Stimulated activated naive CD8-positive, alpha-beta T cell treated with anti-CD3 and anti-CD28 coated beads, Interleukin-15, Interleukin-2, amounts not matched to agents 100 ng/mL and 50 ng/mL, for 24 hours (primary cell): ENCODE results near the gene DMPK.

Experiments used
- H3K27ac Mint-ChIP-seq: one replicate; pipeline ENCODE4 v1.8.0; 2021; ENCODE audit warnings: mild to moderate bottlenecking, mixed read lengths
- H3K27me3 Mint-ChIP-seq: one replicate; pipeline ENCODE4 v1.8.0; 2021; ENCODE audit warnings: mixed read lengths
- H3K36me3 Mint-ChIP-seq: one replicate; pipeline ENCODE4 v1.8.0; 2021; ENCODE audit warnings: low read depth, mixed read lengths
- H3K4me1 Mint-ChIP-seq: one replicate; pipeline ENCODE4 v1.8.0; 2021; ENCODE audit warnings: low read depth, mixed read lengths
- H3K4me3 Mint-ChIP-seq: one replicate; pipeline ENCODE4 v1.8.0; 2021; ENCODE audit warnings: mild to moderate bottlenecking, mixed read lengths
- H3K9me3 Mint-ChIP-seq: one replicate; pipeline ENCODE4 v1.8.0; 2021; ENCODE audit warnings: mixed read lengths

DMPK gene, protein sequence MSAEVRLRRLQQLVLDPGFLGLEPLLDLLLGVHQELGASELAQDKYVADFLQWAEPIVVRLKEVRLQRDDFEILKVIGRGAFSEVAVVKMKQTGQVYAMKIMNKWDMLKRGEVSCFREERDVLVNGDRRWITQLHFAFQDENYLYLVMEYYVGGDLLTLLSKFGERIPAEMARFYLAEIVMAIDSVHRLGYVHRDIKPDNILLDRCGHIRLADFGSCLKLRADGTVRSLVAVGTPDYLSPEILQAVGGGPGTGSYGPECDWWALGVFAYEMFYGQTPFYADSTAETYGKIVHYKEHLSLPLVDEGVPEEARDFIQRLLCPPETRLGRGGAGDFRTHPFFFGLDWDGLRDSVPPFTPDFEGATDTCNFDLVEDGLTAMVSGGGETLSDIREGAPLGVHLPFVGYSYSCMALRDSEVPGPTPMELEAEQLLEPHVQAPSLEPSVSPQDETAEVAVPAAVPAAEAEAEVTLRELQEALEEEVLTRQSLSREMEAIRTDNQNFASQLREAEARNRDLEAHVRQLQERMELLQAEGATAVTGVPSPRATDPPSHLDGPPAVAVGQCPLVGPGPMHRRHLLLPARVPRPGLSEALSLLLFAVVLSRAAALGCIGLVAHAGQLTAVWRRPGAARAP

DNA sequence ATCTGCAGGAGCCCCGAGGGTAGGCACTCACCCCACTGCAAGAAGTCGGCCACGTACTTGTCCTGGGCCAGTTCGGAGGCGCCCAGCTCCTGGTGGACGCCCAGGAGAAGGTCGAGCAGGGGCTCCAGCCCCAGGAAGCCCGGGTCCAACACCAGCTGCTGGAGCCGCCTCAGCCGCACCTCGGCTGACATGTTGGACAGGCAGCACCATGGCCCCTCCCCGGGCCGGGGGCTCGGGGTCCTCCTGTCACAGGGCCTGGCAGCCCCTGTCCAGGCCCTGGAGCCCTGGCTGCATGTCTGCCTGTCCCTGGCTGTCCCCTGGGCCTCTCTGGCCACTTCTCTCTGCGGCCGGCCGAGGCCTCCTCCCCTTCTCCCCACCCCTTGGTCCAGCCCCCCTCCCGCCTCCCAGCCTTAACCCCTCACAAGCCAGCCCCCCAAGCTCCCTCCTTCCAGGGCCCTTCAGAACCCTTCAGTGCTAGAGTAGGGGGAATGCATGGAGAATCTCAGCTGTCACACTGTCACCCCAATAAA is at the start of gene DMPK:
Gene DMPK (minus strand): TSS at position 329 of the 530 bp plus-strand sequence. CDS start 138 bp downstream, at position 191.
- H3K9me3 Mint-ChIP-seq = no peaks in the 10 kb centered on the region
- H3K4me1 Mint-ChIP-seq = peaks cover 20% of the 10 kb centered on the region
- H3K36me3 Mint-ChIP-seq = peaks cover 26% of the 10 kb centered on the region
- no peak within 1 kb of the TSS for H3K27ac Mint-ChIP-seq
- H3K4me3 Mint-ChIP-seq = no peak within 1 kb of the TSS
- H3K27me3 Mint-ChIP-seq = peaks cover 14% of the 10 kb centered on the region

DNA sequence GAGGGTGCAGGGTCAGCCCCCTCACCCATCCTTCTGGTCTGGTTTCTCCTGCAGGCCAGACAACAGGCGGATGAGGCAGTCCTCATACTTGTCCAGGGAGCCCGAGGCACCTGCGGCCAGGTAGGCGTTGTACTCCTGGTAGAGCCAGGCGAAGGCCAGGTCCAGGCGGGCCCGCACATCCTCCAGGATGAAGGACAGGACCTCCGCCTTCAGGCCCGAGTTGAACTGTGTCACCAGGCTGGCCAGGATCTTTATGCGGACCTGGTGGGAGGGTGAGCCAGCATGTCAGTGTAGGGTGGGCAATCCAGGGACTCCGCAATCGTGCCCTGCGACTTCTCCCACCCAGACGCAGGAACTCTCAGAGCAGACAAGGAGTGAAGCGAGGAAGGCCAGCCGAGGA is 46.7 kb upstream of the DMPK start:
- H3K9me3 Mint-ChIP-seq = no peaks in the 10 kb centered on the region
- H3K4me1 Mint-ChIP-seq = no peaks in the 10 kb centered on the region
- H3K27ac Mint-ChIP-seq = no peak overlapping the region
- H3K36me3 Mint-ChIP-seq = peaks cover 60% of the 10 kb centered on the region
- H3K27me3 Mint-ChIP-seq = no peaks in the 10 kb centered on the region
- H3K4me3 Mint-ChIP-seq = no peak overlapping the region

DNA sequence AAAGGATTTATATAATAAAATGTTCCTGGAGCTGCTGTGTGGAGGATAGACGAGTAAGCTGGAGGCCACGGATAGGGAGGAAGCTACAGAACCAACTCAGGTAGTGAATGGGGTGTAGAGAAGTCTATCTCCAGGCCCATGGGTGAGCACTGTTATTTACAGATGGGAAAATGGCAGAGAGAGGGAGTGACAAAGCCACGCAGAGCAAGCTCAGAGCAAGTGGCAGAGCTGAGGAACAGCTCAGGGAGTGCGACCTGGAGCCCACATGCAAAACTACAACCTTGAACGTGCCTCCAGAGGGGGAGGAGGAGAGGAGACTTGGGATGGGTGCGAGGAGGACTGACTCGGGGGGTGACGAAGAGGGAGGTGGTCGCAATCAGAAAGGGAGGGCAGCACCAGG is 46.2 kb upstream of the DMPK start:
- no peaks in the 10 kb centered on the region for H3K4me1 Mint-ChIP-seq
- H3K27me3 Mint-ChIP-seq = no peaks in the 10 kb centered on the region
- H3K9me3 Mint-ChIP-seq = no peaks in the 10 kb centered on the region
- no peak overlapping the region for H3K27ac Mint-ChIP-seq
- peaks cover 60% of the 10 kb centered on the region for H3K36me3 Mint-ChIP-seq
- H3K4me3 Mint-ChIP-seq = no peak overlapping the region

DNA sequence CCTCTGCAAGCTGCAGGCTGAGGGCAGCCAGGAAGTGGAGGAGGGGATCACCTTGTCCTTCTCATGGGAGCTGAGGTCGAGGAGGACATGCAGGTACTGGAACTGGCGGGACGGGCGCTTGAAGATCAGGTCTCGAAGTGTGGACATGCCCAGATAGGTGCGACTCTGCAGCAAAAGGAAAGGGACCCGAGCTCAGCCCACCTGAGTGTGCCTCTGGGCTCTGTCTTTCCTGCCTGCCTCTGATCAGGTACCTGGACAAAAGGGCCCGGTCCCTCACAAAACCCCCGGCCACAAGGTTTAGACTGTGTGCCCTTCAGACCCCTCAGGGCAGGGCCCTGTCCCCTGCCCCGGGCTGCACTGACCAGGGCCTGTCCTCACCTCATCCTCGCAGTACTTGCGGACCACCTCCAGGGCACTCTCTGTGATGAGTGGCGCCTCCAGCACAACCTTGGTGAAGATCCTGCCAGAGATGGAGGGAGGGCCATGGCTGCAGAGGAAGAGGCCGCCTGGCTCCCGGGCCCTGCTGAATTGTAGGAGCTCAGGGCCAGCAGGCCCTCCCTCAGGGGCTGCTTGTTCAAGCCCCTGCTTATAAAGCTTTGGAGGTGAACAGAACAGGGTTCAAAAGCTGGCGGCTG is 45.3 kb upstream of the DMPK start:
- Mint-ChIP-seq H3K9me3 (no peaks in the 10 kb centered on the region), H3K27ac (no peak overlapping the region), H3K27me3 (no peaks in the 10 kb centered on the region), H3K36me3 (peaks cover 63% of the 10 kb centered on the region), H3K4me3 (no peak overlapping the region), H3K4me1 (no peaks in the 10 kb centered on the region)

DNA sequence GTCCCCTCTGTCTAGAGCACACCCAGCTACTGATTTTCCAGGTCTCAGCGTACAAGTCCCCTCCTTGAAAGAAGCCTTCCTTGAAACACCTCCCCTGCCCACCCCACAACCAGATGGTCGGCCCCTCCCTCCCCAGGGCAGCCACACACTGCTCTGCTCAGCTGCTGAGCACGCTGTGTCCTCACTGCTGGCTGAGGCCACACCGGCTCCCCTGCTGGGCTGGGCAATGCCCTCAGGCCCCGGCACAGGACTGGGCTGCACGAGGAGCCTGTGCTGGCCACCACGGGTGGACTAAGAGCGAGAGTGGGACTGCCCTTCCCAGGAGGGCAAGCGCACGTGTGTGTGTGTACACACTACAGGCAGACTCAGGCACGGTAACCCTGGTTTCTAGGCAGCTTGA is 44.6 kb upstream of the DMPK start:
- H3K9me3 Mint-ChIP-seq = no peaks in the 10 kb centered on the region
- H3K27ac Mint-ChIP-seq = no peak overlapping the region
- H3K4me1 Mint-ChIP-seq = no peaks in the 10 kb centered on the region
- H3K36me3 Mint-ChIP-seq = peaks cover 58% of the 10 kb centered on the region
- H3K4me3 Mint-ChIP-seq = no peak overlapping the region
- H3K27me3 Mint-ChIP-seq = no peaks in the 10 kb centered on the region

DNA sequence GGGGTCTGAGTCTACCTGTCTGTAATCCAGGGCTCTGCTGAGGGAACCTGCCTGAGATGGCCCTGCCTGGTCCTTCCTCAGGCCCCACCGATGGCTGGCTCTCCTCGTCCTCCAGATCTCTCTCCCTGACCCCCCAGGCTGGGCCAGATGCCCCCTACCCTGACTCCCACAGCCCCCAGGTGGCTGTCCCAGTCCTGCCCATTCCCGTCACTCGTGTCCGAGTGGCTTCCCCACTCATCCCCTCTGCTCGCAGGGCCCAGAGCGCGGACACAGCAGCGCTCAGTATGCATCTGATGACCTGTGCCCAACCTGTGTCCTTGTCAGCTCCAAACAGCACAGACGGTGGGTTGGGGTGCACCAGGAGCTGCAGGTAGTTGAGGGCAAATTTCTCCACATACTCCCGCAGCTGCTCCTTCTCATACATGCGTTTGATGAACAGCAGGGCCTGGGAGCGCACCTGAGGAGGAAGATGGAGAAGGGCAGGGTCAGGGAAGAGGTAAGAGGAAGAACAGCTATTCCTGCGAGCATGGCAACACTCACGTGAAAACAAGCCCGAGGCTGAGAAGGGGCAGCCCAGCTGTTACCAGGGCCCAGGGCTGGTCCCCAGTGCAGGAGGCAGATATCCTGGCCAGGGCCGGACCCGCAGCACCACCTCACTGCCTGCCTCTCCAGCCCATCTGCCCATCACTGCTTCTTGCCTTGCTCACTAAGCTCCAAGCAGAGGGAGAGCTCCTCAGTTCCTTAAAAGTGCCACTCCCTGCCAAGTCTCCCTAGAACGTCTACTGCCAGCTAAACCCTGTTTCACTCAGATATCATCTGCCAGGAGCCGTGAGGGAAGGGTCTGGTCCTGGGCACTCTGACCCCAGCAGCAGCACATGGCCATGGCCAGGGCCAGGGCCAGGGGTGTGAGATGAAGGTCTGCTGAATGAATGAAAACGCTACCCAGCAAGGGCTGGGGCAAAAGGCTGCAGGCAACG is 43.9 kb upstream of the DMPK start:
- no peaks in the 10 kb centered on the region for H3K9me3 Mint-ChIP-seq
- H3K4me3 Mint-ChIP-seq = no peak overlapping the region
- H3K36me3 Mint-ChIP-seq = peaks cover 53% of the 10 kb centered on the region
- no peaks in the 10 kb centered on the region for H3K27me3 Mint-ChIP-seq
- no peaks in the 10 kb centered on the region for H3K4me1 Mint-ChIP-seq
- no peak overlapping the region for H3K27ac Mint-ChIP-seq

DNA sequence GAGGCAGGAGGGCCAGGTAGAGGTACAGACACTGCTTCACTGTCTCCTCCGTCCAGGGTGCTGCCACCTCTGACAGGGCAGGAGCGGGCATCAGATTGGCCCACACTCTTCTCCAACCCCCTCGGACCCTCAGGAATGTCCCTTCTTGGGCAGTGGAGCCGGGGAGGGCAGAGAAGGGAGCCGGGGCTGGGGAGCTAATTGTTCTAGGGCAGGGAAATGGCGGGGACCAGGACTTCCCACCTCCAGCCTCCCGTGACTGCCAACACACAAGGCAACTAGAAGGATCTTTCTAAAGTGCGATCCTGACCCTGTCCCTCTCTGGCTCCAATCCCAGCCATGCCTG is 42.9 kb upstream of the DMPK start:
- Mint-ChIP-seq H3K4me3 (no peak overlapping the region), H3K9me3 (no peaks in the 10 kb centered on the region), H3K27ac (no peak overlapping the region)

DNA sequence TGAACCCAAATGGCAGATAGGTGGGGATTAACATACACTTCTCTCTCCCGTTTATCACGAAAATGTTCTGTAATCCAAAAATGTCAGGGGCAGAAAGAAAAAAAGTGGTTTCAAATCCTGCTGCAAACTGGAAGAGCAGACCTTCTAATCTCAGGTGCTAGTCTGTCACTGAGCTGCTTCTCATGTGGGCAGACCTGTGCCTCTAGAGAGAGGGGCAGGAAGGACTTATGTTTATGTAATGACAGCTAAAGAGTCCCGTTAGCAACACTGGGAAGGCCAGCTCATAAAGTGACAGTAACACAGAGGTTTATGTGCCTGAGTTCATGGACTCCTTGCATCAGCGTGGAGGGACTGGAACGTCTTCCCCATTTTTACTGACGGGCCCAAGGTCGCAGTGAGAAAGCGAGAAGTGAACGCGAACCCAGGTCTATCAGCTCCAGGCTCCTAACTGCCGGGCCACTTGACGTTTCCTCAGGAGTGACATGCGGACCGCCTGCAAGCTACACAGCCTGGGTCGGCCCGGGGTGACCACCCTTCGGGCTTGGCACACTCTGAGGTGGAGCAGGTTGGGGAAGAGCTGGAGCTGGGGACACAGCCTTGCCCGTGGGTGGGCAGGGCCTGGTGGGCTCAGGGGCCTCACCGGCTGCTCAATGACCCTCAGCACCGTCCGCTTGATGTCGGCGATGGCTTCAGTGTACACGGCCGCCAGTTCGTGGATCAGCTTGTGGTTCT is 42.4 kb upstream of the DMPK start:
- Mint-ChIP-seq H3K4me3 (no peak overlapping the region), H3K27me3 (no peaks in the 10 kb centered on the region), H3K4me1 (peaks cover 2% of the 10 kb centered on the region), H3K36me3 (peaks cover 44% of the 10 kb centered on the region), H3K27ac (no peak overlapping the region), H3K9me3 (no peaks in the 10 kb centered on the region)

More for the DNA sequence above, 42.9 kb upstream of the DMPK start:
- Mint-ChIP-seq H3K36me3 (peaks cover 47% of the 10 kb centered on the region), H3K4me1 (peaks cover 1% of the 10 kb centered on the region), H3K27me3 (no peaks in the 10 kb centered on the region)

DNA sequence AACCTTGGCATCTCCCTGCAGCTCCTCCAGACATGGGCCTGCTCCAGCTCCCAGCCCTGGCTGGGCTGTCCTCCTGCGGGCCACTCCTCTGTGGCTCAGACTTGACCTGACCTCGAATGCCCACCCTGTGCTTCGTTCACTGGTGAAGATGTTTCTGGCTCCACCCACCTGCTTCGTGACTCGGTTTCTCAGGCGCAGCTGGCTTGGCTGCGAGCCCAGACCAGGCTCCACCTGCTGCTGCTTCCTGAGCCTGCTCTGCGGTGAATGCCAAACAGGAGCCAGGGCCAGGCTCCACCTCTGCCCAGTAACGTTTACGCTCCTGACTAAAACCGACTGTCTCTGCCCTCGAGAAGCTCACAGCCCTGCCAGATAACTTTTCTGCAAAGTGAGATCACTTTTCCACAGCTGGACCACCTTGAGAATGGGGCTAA is 41.8 kb upstream of the DMPK start:
- Mint-ChIP-seq H3K27ac (no peak overlapping the region), H3K36me3 (peaks cover 37% of the 10 kb centered on the region), H3K4me3 (no peak overlapping the region), H3K9me3 (no peaks in the 10 kb centered on the region), H3K27me3 (no peaks in the 10 kb centered on the region), H3K4me1 (peaks cover 2% of the 10 kb centered on the region)

DNA sequence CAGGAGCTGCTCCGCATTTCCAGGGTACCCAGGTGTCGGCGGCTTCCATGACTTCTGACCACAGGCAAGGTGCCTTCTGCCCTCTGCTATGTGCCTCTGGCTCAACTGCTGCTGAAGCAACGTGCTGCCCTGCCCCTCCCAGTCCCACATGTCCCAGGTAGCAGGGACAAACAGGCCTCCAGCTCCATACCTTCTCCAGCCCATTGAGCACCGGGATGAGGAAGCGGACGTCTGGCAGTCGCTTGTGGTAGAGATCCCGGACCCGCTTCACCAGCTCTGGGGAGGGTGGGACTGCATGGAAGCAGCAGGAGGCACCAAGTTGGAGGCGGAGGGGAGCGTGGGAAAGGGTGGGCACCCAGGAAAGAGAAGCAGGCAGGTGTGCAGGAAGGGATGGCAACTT is 40.9 kb upstream of the DMPK start:
- Mint-ChIP-seq H3K27ac (no peak overlapping the region), H3K36me3 (peaks cover 28% of the 10 kb centered on the region), H3K4me3 (no peak overlapping the region), H3K4me1 (peaks cover 2% of the 10 kb centered on the region), H3K9me3 (no peaks in the 10 kb centered on the region), H3K27me3 (no peaks in the 10 kb centered on the region)

DNA sequence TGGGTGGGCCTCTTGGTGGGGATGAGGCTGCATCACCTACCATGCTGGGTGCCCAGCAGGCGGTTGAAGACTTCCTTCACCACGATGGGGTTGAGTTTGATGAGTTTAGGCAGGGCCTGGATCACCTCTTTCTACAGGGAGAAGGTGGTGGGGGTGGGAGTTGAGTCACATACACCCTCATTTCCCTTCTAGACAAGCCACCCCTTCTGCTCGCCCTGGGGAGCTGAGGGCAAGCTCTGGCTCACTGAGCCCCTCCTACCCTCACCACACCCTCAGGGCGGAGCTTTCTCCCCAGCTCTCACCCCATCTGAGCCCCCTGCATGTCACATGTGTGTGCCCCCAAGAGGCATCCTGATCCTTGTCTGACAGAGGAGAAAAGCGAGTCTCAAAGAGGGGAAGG is 40.4 kb upstream of the DMPK start:
- no peak overlapping the region for H3K4me3 Mint-ChIP-seq
- H3K27ac Mint-ChIP-seq = no peak overlapping the region
- H3K4me1 Mint-ChIP-seq = peaks cover 2% of the 10 kb centered on the region
- H3K36me3 Mint-ChIP-seq = peaks cover 25% of the 10 kb centered on the region
- no peaks in the 10 kb centered on the region for H3K27me3 Mint-ChIP-seq
- H3K9me3 Mint-ChIP-seq = no peaks in the 10 kb centered on the region

DNA sequence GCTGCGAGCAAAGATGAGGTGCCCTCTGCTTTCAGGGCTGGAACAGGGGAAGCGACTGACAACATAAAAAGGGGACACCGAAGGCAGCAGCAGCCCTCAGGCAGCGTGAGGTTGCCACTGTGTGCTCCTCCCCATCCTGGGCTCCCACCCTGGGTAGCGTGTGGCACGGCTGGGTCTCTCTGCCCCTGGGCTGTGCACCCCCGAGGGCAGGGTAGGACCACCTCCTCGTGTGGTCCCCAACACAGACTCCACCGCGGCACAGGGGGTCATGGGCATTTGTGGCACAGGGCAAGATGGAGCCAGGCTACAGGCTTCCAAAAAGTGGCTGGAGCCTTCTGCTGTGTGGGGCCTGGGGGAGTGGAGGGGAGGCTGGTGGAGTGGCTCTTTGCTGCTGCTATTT is 39.3 kb upstream of the DMPK start:
- H3K27me3 Mint-ChIP-seq = no peaks in the 10 kb centered on the region
- peaks cover 6% of the 10 kb centered on the region for H3K4me1 Mint-ChIP-seq
- H3K36me3 Mint-ChIP-seq = peaks cover 21% of the 10 kb centered on the region
- H3K4me3 Mint-ChIP-seq = no peak overlapping the region
- no peak overlapping the region for H3K27ac Mint-ChIP-seq
- no peaks in the 10 kb centered on the region for H3K9me3 Mint-ChIP-seq

DNA sequence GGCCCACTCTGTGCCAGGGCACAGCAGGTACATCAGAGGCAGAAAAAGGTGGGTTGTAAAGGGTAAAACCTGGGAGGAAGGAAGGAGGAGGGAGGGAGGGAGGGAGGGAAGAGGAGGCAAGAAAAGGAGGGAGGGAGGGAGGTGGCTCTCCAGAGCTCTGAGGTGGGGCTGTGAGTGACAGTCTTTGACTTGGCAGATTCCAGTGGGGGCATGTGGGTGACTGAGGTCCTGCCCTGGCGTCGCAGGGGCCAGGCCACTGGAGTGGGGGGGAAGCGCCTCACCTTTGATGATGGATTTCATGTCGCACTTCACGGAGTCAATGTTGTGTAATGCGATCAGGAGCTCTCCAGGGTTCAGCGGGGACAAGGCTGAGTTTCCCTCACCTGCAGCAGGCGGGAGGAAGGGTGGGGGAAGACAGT is 38.8 kb upstream of the DMPK start:
- H3K27ac Mint-ChIP-seq = no peak overlapping the region
- H3K9me3 Mint-ChIP-seq = no peaks in the 10 kb centered on the region

More for the DNA sequence above, 38.8 kb upstream of the DMPK start:
- H3K36me3 Mint-ChIP-seq = peaks cover 21% of the 10 kb centered on the region
- peaks cover 6% of the 10 kb centered on the region for H3K4me1 Mint-ChIP-seq
- no peak overlapping the region for H3K4me3 Mint-ChIP-seq
- no peaks in the 10 kb centered on the region for H3K27me3 Mint-ChIP-seq
